ENCODE results near the gene PCNX3.

DNA sequence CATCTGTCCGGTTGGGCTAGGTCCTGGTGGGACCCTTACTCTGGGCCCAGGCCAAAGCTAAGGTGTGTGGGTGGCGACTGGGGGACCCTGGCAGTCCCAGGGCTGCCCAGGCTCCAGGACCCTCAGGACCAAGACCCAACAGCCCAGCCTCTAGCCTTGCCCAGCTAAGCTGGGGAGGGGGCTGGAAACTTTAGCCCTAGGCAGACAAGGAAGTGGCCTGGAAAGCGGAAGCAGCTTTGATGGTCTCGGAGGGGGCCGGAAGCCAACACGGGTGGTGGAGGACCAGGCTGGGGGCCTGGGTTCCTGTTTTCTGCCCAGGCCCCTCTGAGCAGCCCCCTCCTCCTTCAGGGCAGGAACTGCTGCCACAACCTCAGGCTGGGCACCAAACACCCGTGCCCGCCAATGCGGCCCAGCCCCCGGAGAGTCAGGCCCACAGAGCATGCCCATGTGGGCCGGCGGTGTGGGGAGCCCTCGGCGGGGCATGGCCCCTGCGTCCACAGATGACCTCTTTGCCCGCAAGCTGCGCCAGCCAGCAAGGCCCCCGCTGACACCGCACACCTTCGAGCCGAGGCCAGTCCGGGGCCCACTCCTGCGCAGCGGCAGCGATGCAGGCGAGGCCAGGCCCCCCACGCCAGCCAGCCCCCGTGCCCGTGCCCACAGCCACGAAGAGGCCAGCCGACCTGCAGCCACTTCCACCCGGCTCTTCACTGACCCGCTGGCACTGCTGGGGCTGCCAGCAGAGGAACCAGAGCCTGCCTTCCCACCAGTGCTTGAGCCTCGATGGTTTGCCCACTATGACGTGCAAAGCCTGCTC lies 25.1 kb downstream of the PCNX3 start:
- TF ChIP-seq, protein P1, sequence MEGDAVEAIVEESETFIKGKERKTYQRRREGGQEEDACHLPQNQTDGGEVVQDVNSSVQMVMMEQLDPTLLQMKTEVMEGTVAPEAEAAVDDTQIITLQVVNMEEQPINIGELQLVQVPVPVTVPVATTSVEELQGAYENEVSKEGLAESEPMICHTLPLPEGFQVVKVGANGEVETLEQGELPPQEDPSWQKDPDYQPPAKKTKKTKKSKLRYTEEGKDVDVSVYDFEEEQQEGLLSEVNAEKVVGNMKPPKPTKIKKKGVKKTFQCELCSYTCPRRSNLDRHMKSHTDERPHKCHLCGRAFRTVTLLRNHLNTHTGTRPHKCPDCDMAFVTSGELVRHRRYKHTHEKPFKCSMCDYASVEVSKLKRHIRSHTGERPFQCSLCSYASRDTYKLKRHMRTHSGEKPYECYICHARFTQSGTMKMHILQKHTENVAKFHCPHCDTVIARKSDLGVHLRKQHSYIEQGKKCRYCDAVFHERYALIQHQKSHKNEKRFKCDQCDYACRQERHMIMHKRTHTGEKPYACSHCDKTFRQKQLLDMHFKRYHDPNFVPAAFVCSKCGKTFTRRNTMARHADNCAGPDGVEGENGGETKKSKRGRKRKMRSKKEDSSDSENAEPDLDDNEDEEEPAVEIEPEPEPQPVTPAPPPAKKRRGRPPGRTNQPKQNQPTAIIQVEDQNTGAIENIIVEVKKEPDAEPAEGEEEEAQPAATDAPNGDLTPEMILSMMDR (IDR thresholded peaks at IDR 0.05): no peak
- TF ChIP-seq POLR2AphosphoS5 (IDR thresholded peaks at IDR 0.05; ENCODE audit: low read depth, low read length) (no peak), SIN3A (IDR thresholded peaks at IDR 0.05; ENCODE audit: borderline replicate concordance, insufficient read depth, low read depth, low read length) (no peak)
- TF ChIP-seq, protein P2, sequence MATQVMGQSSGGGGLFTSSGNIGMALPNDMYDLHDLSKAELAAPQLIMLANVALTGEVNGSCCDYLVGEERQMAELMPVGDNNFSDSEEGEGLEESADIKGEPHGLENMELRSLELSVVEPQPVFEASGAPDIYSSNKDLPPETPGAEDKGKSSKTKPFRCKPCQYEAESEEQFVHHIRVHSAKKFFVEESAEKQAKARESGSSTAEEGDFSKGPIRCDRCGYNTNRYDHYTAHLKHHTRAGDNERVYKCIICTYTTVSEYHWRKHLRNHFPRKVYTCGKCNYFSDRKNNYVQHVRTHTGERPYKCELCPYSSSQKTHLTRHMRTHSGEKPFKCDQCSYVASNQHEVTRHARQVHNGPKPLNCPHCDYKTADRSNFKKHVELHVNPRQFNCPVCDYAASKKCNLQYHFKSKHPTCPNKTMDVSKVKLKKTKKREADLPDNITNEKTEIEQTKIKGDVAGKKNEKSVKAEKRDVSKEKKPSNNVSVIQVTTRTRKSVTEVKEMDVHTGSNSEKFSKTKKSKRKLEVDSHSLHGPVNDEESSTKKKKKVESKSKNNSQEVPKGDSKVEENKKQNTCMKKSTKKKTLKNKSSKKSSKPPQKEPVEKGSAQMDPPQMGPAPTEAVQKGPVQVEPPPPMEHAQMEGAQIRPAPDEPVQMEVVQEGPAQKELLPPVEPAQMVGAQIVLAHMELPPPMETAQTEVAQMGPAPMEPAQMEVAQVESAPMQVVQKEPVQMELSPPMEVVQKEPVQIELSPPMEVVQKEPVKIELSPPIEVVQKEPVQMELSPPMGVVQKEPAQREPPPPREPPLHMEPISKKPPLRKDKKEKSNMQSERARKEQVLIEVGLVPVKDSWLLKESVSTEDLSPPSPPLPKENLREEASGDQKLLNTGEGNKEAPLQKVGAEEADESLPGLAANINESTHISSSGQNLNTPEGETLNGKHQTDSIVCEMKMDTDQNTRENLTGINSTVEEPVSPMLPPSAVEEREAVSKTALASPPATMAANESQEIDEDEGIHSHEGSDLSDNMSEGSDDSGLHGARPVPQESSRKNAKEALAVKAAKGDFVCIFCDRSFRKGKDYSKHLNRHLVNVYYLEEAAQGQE (IDR thresholded peaks at IDR 0.05; ENCODE audit: insufficient read depth in 1 of 2, low read depth in 2 of 2, low read length in 1 of 2): no peak

All from Panc1 (cell line).